ENCODE data around the gene ZFP36L1.

DNA sequence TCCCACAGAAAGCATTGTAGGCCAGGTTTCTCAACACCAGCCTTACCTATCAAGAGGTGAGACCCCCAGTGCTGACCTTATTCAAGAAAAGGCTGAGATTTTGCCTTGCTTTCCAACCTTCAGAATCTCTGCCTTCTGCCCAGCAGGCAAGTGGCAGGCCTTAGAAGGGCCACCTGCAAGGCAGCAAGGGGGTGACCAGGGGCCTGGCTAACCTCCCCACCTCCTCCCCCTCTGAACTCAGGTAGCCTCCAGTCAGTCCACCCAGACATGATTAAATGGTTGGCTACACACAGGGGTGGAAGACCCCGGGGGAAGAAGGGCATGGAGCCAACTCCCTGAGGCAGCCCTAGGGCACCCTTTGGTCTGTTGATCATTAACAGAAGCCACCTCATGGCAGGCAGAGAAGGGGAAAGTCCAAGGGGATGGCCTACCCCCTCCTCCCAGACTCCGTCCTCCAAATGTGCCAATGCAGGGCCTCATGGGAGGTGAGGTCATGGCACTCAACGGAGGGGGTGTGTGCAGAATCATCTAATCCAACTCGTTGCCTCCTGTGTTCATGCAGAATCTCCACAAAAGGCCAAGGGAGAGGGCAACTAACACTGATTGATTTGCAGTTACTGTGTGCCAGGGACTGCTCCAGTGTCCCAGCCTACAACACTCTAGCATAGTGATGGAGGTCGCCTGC lies 8.5 kb downstream of the ZFP36L1 start:
- TF ChIP-seq EP300 (IDR thresholded peaks at IDR 0.05), result no peak
- TF ChIP-seq, protein P1, sequence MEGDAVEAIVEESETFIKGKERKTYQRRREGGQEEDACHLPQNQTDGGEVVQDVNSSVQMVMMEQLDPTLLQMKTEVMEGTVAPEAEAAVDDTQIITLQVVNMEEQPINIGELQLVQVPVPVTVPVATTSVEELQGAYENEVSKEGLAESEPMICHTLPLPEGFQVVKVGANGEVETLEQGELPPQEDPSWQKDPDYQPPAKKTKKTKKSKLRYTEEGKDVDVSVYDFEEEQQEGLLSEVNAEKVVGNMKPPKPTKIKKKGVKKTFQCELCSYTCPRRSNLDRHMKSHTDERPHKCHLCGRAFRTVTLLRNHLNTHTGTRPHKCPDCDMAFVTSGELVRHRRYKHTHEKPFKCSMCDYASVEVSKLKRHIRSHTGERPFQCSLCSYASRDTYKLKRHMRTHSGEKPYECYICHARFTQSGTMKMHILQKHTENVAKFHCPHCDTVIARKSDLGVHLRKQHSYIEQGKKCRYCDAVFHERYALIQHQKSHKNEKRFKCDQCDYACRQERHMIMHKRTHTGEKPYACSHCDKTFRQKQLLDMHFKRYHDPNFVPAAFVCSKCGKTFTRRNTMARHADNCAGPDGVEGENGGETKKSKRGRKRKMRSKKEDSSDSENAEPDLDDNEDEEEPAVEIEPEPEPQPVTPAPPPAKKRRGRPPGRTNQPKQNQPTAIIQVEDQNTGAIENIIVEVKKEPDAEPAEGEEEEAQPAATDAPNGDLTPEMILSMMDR (IDR thresholded peaks at IDR 0.05), result no peak

All from upper lobe of left lung (tissue), 4 donors.